Right kidney (tissue), 1 donor: ENCODE data around the gene SLC38A4.
"Not testable (repeated sequence)": the region's sequence is repeated elsewhere in the genome, so short reads cannot be mapped to it uniquely, and the experiment has no call there.

ENCODE experiments used
- DNase-seq: peaks from one replicate; pipeline ENCODE4 v3.0.0-alpha.2; 2016

SLC38A4 gene

GRCh38 chr12:46778415-46778814, 47.4 kb downstream of the SLC38A4 start:
- no peak for DNase-seq

GRCh38 chr12:46777587-46777986, 48.2 kb downstream of the SLC38A4 start:
- DNase-seq: no peak

- DNase-seq: no peak
These were observed 50.0 kb downstream of the SLC38A4 start for GRCh38 chr12:46775796-46776195.

GRCh38 chr12:46774322-46774633, 51.5 kb downstream of the SLC38A4 start:
- no peak for DNase-seq

GRCh38 chr12:46773586-46774321, 52.0 kb downstream of the SLC38A4 start:
- no peak for DNase-seq

- DNase-seq: no peak
These were observed 54.4 kb downstream of the SLC38A4 start for GRCh38 chr12:46771268-46771827.

- no peak for DNase-seq
These were observed 55.2 kb downstream of the SLC38A4 start for GRCh38 chr12:46770501-46771183.

- DNase-seq: no peak
These were observed 61.8 kb downstream of the SLC38A4 start for GRCh38 chr12:46764005-46764404.

GRCh38 chr12:46763230-46763629, 62.6 kb downstream of the SLC38A4 start:
- DNase-seq: no peak

GRCh38 chr12:46754550-46754949, 71.2 kb downstream of the SLC38A4 start:
- no peak for DNase-seq

- DNase-seq: no peak
These were observed 73.4 kb downstream of the SLC38A4 start for GRCh38 chr12:46752396-46752795.

- no peak for DNase-seq
These were observed 74.6 kb downstream of the SLC38A4 start for GRCh38 chr12:46751173-46751572.

- DNase-seq: no peak
These were observed 76.5 kb downstream of the SLC38A4 start for GRCh38 chr12:46749322-46749721.

- DNase-seq: no peak
These were observed 81.5 kb downstream of the SLC38A4 start for GRCh38 chr12:46744283-46744682.

GRCh38 chr12:46743456-46743855, 82.3 kb downstream of the SLC38A4 start:
- no peak for DNase-seq

- not testable (repeated sequence) for DNase-seq
These were observed 83.5 kb downstream of the SLC38A4 start for GRCh38 chr12:46742271-46742670.

- no peak for DNase-seq
These were observed 100.5 kb downstream of the SLC38A4 start for GRCh38 chr12:46725332-46725731.

- DNase-seq: no peak
These were observed 102.0 kb downstream of the SLC38A4 start for GRCh38 chr12:46723629-46724419.

GRCh38 chr12:46722394-46723185, 103.2 kb downstream of the SLC38A4 start:
- DNase-seq: no peak

- DNase-seq: no peak
These were observed 107.3 kb downstream of the SLC38A4 start for GRCh38 chr12:46718495-46718894.

- DNase-seq: no peak
These were observed 107.9 kb downstream of the SLC38A4 start for GRCh38 chr12:46717868-46718267.

GRCh38 chr12:46717159-46717558, 108.6 kb downstream of the SLC38A4 start:
- DNase-seq: no peak
